ENCODE measurements around the gene RUBCN.

GRCh38 chr3:197670361-197670760 is 66.3 kb downstream of the RUBCN start:
- TF ChIP-seq CTCF (IDR thresholded peaks at IDR 0.05; ENCODE audit: low read depth, low read length, poor library complexity, severe bottlenecking) (no peak), EZH2phosphoT487 (IDR thresholded peaks at IDR 0.05; ENCODE audit: borderline replicate concordance, low read length) (no peak)

Data from DOHH2 (cell line).